ENCODE measurements around the gene SV2A. TPM values are rescaled to one million over a fixed set of nuclear protein-coding genes. Genes with fewer than 3 reads are reported as not detected.

SV2A gene
- total and polyA plus RNA-seq, 9 donors = 2.7 to 7.3 (median 4.1) TPM

GRCh38 chr1:149932474-149932873 is 14.8 kb upstream of the SV2A start:
- Histone ChIP-seq H3K4me1 (ENCODE audit: control insufficient read depth, insufficient read depth, low read length) (peaks cover 51% of the 10 kb centered on the region), H3K27ac (ENCODE audit: low read length) (no peak overlapping the region), H3K9me3 (replicated peaks; ENCODE audit: control insufficient read depth, low read depth, low read length) (no peaks in the 10 kb centered on the region), H3K4me3 (ENCODE audit: low read length) (no peak overlapping the region), H3K27me3 (ENCODE audit: control insufficient read depth, insufficient read depth, low read length) (no peaks in the 10 kb centered on the region), H3K36me3 (ENCODE audit: control insufficient read depth, insufficient read depth, low read length) (peaks cover 18% of the 10 kb centered on the region)
- DNase-seq = no peak
- 95% methylated on average over 6 of the region's 8 CpGs for WGBS (ENCODE audit: insufficient coverage)

- Histone ChIP-seq H3K4me1 (ENCODE audit: control insufficient read depth, insufficient read depth, low read length) (peaks cover 48% of the 10 kb centered on the region), H3K9me3 (replicated peaks; ENCODE audit: control insufficient read depth, low read depth, low read length) (no peaks in the 10 kb centered on the region), H3K27me3 (ENCODE audit: control insufficient read depth, insufficient read depth, low read length) (no peaks in the 10 kb centered on the region), H3K27ac (ENCODE audit: low read length) (no peak overlapping the region), H3K4me3 (ENCODE audit: low read length) (no peak overlapping the region), H3K36me3 (ENCODE audit: control insufficient read depth, insufficient read depth, low read length) (peaks cover 22% of the 10 kb centered on the region)
- no peak for DNase-seq
- WGBS (ENCODE audit: insufficient coverage) = 85% methylated on average over 11 of the region's 13 CpGs
Measured at GRCh38 chr1:149931212-149931790, 13.7 kb upstream of the SV2A start.

GRCh38 chr1:149929856-149930255 is 12.2 kb upstream of the SV2A start:
- no peaks in the 10 kb centered on the region for H3K9me3 ChIP-seq (replicated peaks; ENCODE audit: control insufficient read depth, low read depth, low read length)
- no peak overlapping the region for H3K4me3 ChIP-seq (ENCODE audit: low read length)
- DNase-seq = no peak
- peak overlapping the region; percentile 32 for H3K27ac ChIP-seq (ENCODE audit: low read length)
- peaks cover 37% of the 10 kb centered on the region for H3K36me3 ChIP-seq (ENCODE audit: control insufficient read depth, insufficient read depth, low read length)
- H3K27me3 ChIP-seq (ENCODE audit: control insufficient read depth, insufficient read depth, low read length) = no peaks in the 10 kb centered on the region
- H3K4me1 ChIP-seq (ENCODE audit: control insufficient read depth, insufficient read depth, low read length) = peaks cover 38% of the 10 kb centered on the region
- WGBS (ENCODE audit: insufficient coverage) = no CpG with 5 or more reads among the region's 2 CpGs

- H3K36me3 ChIP-seq (ENCODE audit: control insufficient read depth, insufficient read depth, low read length) = peaks cover 48% of the 10 kb centered on the region
- peak overlapping the region; percentile 98 for H3K27ac ChIP-seq (ENCODE audit: low read length)
- H3K4me1 ChIP-seq (ENCODE audit: control insufficient read depth, insufficient read depth, low read length) = peaks cover 31% of the 10 kb centered on the region
- no peak for DNase-seq
- no CpG with 5 or more reads among the region's 1 CpG for WGBS (ENCODE audit: insufficient coverage)
- no peaks in the 10 kb centered on the region for H3K9me3 ChIP-seq (replicated peaks; ENCODE audit: control insufficient read depth, low read depth, low read length)
- H3K4me3 ChIP-seq (ENCODE audit: low read length) = peak overlapping the region; percentile 97
- no peaks in the 10 kb centered on the region for H3K27me3 ChIP-seq (ENCODE audit: control insufficient read depth, insufficient read depth, low read length)
Measured at GRCh38 chr1:149928401-149928724, 10.7 kb upstream of the SV2A start.

GRCh38 chr1:149927563-149928400 is 10.1 kb upstream of the SV2A start, which contains the start of gene SF3B4:
TSS of gene SF3B4 (minus strand) at chr1:149927803. CDS start at chr1:149927759, 44 bp downstream.
- H3K27me3 ChIP-seq (ENCODE audit: control insufficient read depth, insufficient read depth, low read length) = no peaks in the 10 kb centered on the region
- H3K4me3 ChIP-seq (ENCODE audit: low read length) = peak within 1 kb of the TSS; percentile 97
- under 1% methylated on average over 41 of the region's 47 CpGs for WGBS (ENCODE audit: insufficient coverage)
- peak within 1 kb of the TSS; percentile 98 for H3K27ac ChIP-seq (ENCODE audit: low read length)
- no peaks in the 10 kb centered on the region for H3K9me3 ChIP-seq (replicated peaks; ENCODE audit: control insufficient read depth, low read depth, low read length)
- peaks cover 31% of the 10 kb centered on the region for H3K4me1 ChIP-seq (ENCODE audit: control insufficient read depth, insufficient read depth, low read length)
- DNase-seq = peak; percentile 98
- H3K36me3 ChIP-seq (ENCODE audit: control insufficient read depth, insufficient read depth, low read length) = peaks cover 51% of the 10 kb centered on the region

GRCh38 chr1:149927056-149927562 is 9.5 kb upstream of the SV2A start:
- Histone ChIP-seq H3K36me3 (ENCODE audit: control insufficient read depth, insufficient read depth, low read length) (peaks cover 57% of the 10 kb centered on the region), H3K27ac (ENCODE audit: low read length) (peak overlapping the region; percentile 98)
- no CpG with 5 or more reads among the region's 10 CpGs for WGBS (ENCODE audit: insufficient coverage)

GRCh38 chr1:149926296-149926695 is 8.7 kb upstream of the SV2A start:
- Histone ChIP-seq H3K27ac (ENCODE audit: low read length) (no peak overlapping the region), H3K9me3 (replicated peaks; ENCODE audit: control insufficient read depth, low read depth, low read length) (no peaks in the 10 kb centered on the region), H3K4me3 (ENCODE audit: low read length) (no peak overlapping the region), H3K27me3 (ENCODE audit: control insufficient read depth, insufficient read depth, low read length) (no peaks in the 10 kb centered on the region), H3K36me3 (ENCODE audit: control insufficient read depth, insufficient read depth, low read length) (peaks cover 51% of the 10 kb centered on the region), H3K4me1 (ENCODE audit: control insufficient read depth, insufficient read depth, low read length) (peaks cover 31% of the 10 kb centered on the region)
- WGBS (ENCODE audit: insufficient coverage) = 90% methylated on average over 8 of the region's 9 CpGs
- no peak for DNase-seq

More at GRCh38 chr1:149927056-149927562, 9.5 kb upstream of the SV2A start:
- Histone ChIP-seq H3K27me3 (ENCODE audit: control insufficient read depth, insufficient read depth, low read length) (no peaks in the 10 kb centered on the region), H3K4me3 (ENCODE audit: low read length) (peak overlapping the region; percentile 97), H3K4me1 (ENCODE audit: control insufficient read depth, insufficient read depth, low read length) (peaks cover 31% of the 10 kb centered on the region), H3K9me3 (replicated peaks; ENCODE audit: control insufficient read depth, low read depth, low read length) (no peaks in the 10 kb centered on the region)
- no peak for DNase-seq

GRCh38 chr1:149925751-149926150 is 8.1 kb upstream of the SV2A start:
- Histone ChIP-seq H3K4me3 (ENCODE audit: low read length) (no peak overlapping the region), H3K36me3 (ENCODE audit: control insufficient read depth, insufficient read depth, low read length) (peaks cover 51% of the 10 kb centered on the region), H3K27me3 (ENCODE audit: control insufficient read depth, insufficient read depth, low read length) (no peaks in the 10 kb centered on the region), H3K27ac (ENCODE audit: low read length) (no peak overlapping the region), H3K4me1 (ENCODE audit: control insufficient read depth, insufficient read depth, low read length) (peaks cover 31% of the 10 kb centered on the region), H3K9me3 (replicated peaks; ENCODE audit: control insufficient read depth, low read depth, low read length) (no peaks in the 10 kb centered on the region)
- DNase-seq = no peak
- WGBS (ENCODE audit: insufficient coverage) = 60% methylated on average over 1 of the region's 2 CpGs

GRCh38 chr1:149925345-149925744 is 7.7 kb upstream of the SV2A start:
- 100% methylated on average over 2 of the region's 3 CpGs for WGBS (ENCODE audit: insufficient coverage)
- Histone ChIP-seq H3K9me3 (replicated peaks; ENCODE audit: control insufficient read depth, low read depth, low read length) (no peaks in the 10 kb centered on the region), H3K27ac (ENCODE audit: low read length) (no peak overlapping the region), H3K36me3 (ENCODE audit: control insufficient read depth, insufficient read depth, low read length) (peaks cover 51% of the 10 kb centered on the region), H3K4me3 (ENCODE audit: low read length) (no peak overlapping the region), H3K27me3 (ENCODE audit: control insufficient read depth, insufficient read depth, low read length) (no peaks in the 10 kb centered on the region), H3K4me1 (ENCODE audit: control insufficient read depth, insufficient read depth, low read length) (peaks cover 31% of the 10 kb centered on the region)
- no peak for DNase-seq

- no peak for DNase-seq
- Histone ChIP-seq H3K4me3 (ENCODE audit: low read length) (no peak overlapping the region), H3K9me3 (replicated peaks; ENCODE audit: control insufficient read depth, low read depth, low read length) (no peaks in the 10 kb centered on the region), H3K36me3 (ENCODE audit: control insufficient read depth, insufficient read depth, low read length) (peaks cover 43% of the 10 kb centered on the region), H3K27ac (ENCODE audit: low read length) (no peak overlapping the region), H3K27me3 (ENCODE audit: control insufficient read depth, insufficient read depth, low read length) (no peaks in the 10 kb centered on the region), H3K4me1 (ENCODE audit: control insufficient read depth, insufficient read depth, low read length) (peaks cover 17% of the 10 kb centered on the region)
- 89% methylated on average over 5 of the region's 10 CpGs for WGBS (ENCODE audit: insufficient coverage)
Measured at GRCh38 chr1:149923626-149924025, 6.0 kb upstream of the SV2A start.
